Gastrocnemius medialis (tissue), 4 donors: ENCODE results near the gene KCNA10.

ENCODE experiments used
- POLR2A ChIP-seq, 2 donors: fragments of 450-650 bp; IDR thresholded peaks; one replicate each; pipeline ENCODE4 v1.6.1; 2017; ENCODE audit warnings: antibody characterized with exemption in 2 of 2, mild to moderate bottlenecking in 2 of 2, moderate library complexity in 2 of 2
- TF ChIP-seq, protein P1 (sequence below), 5 experiments: fragments of 450-650 bp in 3 of 5; fragments of 200-600 bp in 2 of 5; sonication (generic) in 2 of 5; IDR thresholded peaks in 4 of 5; conservative IDR thresholded peaks in 1 of 5; 1 replicate in 4 of 5; 2 replicates in 1 of 5; pipeline ENCODE4 v1.5.1; 2016 to 2019; ENCODE audit warnings: antibody characterized with exemption in 5 of 5, mild to moderate bottlenecking in 3 of 5, moderate library complexity in 3 of 5

DNA sequence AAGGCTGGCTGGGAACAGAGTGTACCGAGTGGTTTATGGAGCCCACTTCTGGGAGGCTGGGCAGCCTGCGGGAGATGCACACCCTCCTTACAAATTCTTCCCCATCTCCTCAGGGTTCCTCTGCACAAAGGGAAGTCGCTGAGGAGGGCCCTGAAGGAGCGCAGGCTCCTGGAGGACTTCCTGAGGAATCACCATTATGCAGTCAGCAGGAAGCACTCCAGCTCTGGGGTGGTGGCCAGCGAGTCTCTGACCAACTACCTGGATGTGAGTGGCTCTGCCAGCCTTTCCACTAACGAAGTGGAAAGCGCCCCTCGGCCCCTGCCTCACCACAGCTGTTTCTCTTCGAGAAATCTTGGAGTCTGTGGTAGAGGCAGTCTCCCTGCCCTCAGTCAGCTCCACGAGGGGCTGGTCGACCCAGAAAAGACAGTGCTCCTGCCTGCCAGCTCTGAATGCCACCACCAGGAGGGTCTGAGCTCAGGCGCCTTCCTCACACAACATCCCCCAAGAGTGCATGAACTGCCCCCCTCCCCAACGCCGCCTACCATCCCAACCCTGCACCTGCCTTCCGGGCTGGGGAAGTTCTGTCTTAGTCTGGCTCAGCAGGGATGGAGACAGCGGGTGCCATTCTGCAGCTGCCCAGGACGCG, 36.2 kb downstream of the KCNA10 start:
- TF ChIP-seq, protein P1, sequence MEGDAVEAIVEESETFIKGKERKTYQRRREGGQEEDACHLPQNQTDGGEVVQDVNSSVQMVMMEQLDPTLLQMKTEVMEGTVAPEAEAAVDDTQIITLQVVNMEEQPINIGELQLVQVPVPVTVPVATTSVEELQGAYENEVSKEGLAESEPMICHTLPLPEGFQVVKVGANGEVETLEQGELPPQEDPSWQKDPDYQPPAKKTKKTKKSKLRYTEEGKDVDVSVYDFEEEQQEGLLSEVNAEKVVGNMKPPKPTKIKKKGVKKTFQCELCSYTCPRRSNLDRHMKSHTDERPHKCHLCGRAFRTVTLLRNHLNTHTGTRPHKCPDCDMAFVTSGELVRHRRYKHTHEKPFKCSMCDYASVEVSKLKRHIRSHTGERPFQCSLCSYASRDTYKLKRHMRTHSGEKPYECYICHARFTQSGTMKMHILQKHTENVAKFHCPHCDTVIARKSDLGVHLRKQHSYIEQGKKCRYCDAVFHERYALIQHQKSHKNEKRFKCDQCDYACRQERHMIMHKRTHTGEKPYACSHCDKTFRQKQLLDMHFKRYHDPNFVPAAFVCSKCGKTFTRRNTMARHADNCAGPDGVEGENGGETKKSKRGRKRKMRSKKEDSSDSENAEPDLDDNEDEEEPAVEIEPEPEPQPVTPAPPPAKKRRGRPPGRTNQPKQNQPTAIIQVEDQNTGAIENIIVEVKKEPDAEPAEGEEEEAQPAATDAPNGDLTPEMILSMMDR (IDR thresholded peaks at IDR 0.05 in 4 of 5, conservative IDR thresholded peaks at IDR 0.05 in 1 of 5), result no peak
- TF ChIP-seq POLR2A (IDR thresholded peaks at IDR 0.05), result no peak
